T-helper 17 cell (primary cell): ENCODE measurements around the gene CHN2. TPM values are rescaled to one million over a fixed set of nuclear protein-coding genes. Genes with fewer than 3 reads are reported as not detected.

ENCODE experiments used
- ATAC-seq: fragments of 150-1000 bp; cut with Tn5 transposase; 2 replicates; pipeline ENCODE4 v1.10.0; 2021; ENCODE audit warnings: mild to moderate bottlenecking, moderate library complexity
- DNase-seq, 3 donors: peaks; one replicate each; pipeline versions ENCODE4 v3.0.0 to v3.0.0-alpha.2; 2020 to 2021
- H3K9me3 ChIP-seq: one replicate; pipeline ENCODE4 v1.7.0; 2013; ENCODE audit warnings: low read length, mild to moderate bottlenecking; ENCODE audit not compliant: control insufficient read depth, poor library complexity, severe bottlenecking
- H3K27ac Mint-ChIP-seq: one replicate; pipeline ENCODE4 v1.8.0; 2022; ENCODE audit warnings: mild to moderate bottlenecking, moderate library complexity, mixed read lengths
- H3K27me3 Mint-ChIP-seq: one replicate; pipeline ENCODE4 v1.8.0; 2022; ENCODE audit warnings: mixed read lengths
- H3K36me3 Mint-ChIP-seq: one replicate; pipeline ENCODE4 v1.8.0; 2022; ENCODE audit warnings: low read depth, mixed read lengths
- H3K4me1 Mint-ChIP-seq: one replicate; pipeline ENCODE4 v1.8.0; 2022; ENCODE audit warnings: mild to moderate bottlenecking, mixed read lengths
- H3K4me3 Mint-ChIP-seq: one replicate; pipeline ENCODE4 v1.8.0; 2022; ENCODE audit warnings: mild to moderate bottlenecking, moderate library complexity, mixed read lengths
- total RNA-seq, 4 donors: library from RNA in 2 of 4; stranded (reverse) in 2 of 4; gene quantifications; one replicate each; pipeline ENCODE4 v1.2.3 and lab custom pipeline; 2022 to 2026

CHN2 gene
- total RNA-seq, 2 donors from 2014 or later, result 3.8 to 4.0 TPM

- H3K4me3 Mint-ChIP-seq, result no peak overlapping the region
- no peaks in the 10 kb centered on the region for H3K9me3 ChIP-seq
- peaks cover 3% of the 10 kb centered on the region for H3K4me1 Mint-ChIP-seq
- H3K27ac Mint-ChIP-seq, result no peak overlapping the region
- H3K27me3 Mint-ChIP-seq, result no peaks in the 10 kb centered on the region
- ATAC-seq (no peak), DNase-seq (no peak)
- no peaks in the 10 kb centered on the region for H3K36me3 Mint-ChIP-seq
Measured at GRCh38 chr7:29214056-29214455, 19.5 kb downstream of the CHN2 start.

- H3K9me3 ChIP-seq, result no peaks in the 10 kb centered on the region
- DNase-seq (no peak), ATAC-seq (no peak)
- H3K27me3 Mint-ChIP-seq, result no peaks in the 10 kb centered on the region
- H3K4me3 Mint-ChIP-seq, result no peak overlapping the region
- H3K36me3 Mint-ChIP-seq, result no peaks in the 10 kb centered on the region
- H3K4me1 Mint-ChIP-seq, result peaks cover 3% of the 10 kb centered on the region
- no peak overlapping the region for H3K27ac Mint-ChIP-seq
Measured at GRCh38 chr7:29214816-29215215, 20.2 kb downstream of the CHN2 start.

- Mint-ChIP-seq H3K4me1 (peaks cover 3% of the 10 kb centered on the region), H3K4me3 (no peak overlapping the region), H3K36me3 (no peaks in the 10 kb centered on the region), H3K27ac (no peak overlapping the region), H3K27me3 (no peaks in the 10 kb centered on the region)
- no peaks in the 10 kb centered on the region for H3K9me3 ChIP-seq
- DNase-seq, result no peak
- ATAC-seq, result no peak
Measured at GRCh38 chr7:29216128-29216527, 21.6 kb downstream of the CHN2 start.

GRCh38 chr7:29217113-29217512 lies 22.5 kb downstream of the CHN2 start:
- H3K4me1 Mint-ChIP-seq, result peaks cover 3% of the 10 kb centered on the region
- no peaks in the 10 kb centered on the region for H3K27me3 Mint-ChIP-seq
- no peak for ATAC-seq
- no peaks in the 10 kb centered on the region for H3K36me3 Mint-ChIP-seq
- H3K27ac Mint-ChIP-seq, result no peak overlapping the region
- no peaks in the 10 kb centered on the region for H3K9me3 ChIP-seq
- no peak for DNase-seq
- H3K4me3 Mint-ChIP-seq, result no peak overlapping the region

GRCh38 chr7:29224726-29225125 lies 30.2 kb downstream of the CHN2 start:
- H3K27ac Mint-ChIP-seq, result no peak overlapping the region
- no peak for DNase-seq
- no peak overlapping the region for H3K4me3 Mint-ChIP-seq
- H3K4me1 Mint-ChIP-seq, result no peaks in the 10 kb centered on the region
- no peaks in the 10 kb centered on the region for H3K27me3 Mint-ChIP-seq
- no peak for ATAC-seq
- H3K9me3 ChIP-seq, result no peaks in the 10 kb centered on the region
- no peaks in the 10 kb centered on the region for H3K36me3 Mint-ChIP-seq

GRCh38 chr7:29228289-29229011 lies 33.9 kb downstream of the CHN2 start:
- Mint-ChIP-seq H3K27ac (no peak overlapping the region), H3K4me3 (no peak overlapping the region), H3K4me1 (no peaks in the 10 kb centered on the region), H3K27me3 (no peaks in the 10 kb centered on the region), H3K36me3 (no peaks in the 10 kb centered on the region)
- H3K9me3 ChIP-seq, result no peaks in the 10 kb centered on the region
- no peak for DNase-seq
- ATAC-seq, result no peak

GRCh38 chr7:29229066-29229465 lies 34.5 kb downstream of the CHN2 start:
- H3K4me1 Mint-ChIP-seq, result no peaks in the 10 kb centered on the region
- no peak overlapping the region for H3K4me3 Mint-ChIP-seq
- no peaks in the 10 kb centered on the region for H3K9me3 ChIP-seq
- ATAC-seq, result no peak
- H3K27me3 Mint-ChIP-seq, result no peaks in the 10 kb centered on the region
- H3K36me3 Mint-ChIP-seq, result no peaks in the 10 kb centered on the region
- no peak for DNase-seq
- H3K27ac Mint-ChIP-seq, result no peak overlapping the region

- H3K4me1 Mint-ChIP-seq, result no peaks in the 10 kb centered on the region
- no peaks in the 10 kb centered on the region for H3K36me3 Mint-ChIP-seq
- H3K9me3 ChIP-seq, result no peaks in the 10 kb centered on the region
- ATAC-seq, result no peak
- no peak for DNase-seq
- H3K27ac Mint-ChIP-seq, result no peak overlapping the region
- H3K27me3 Mint-ChIP-seq, result no peaks in the 10 kb centered on the region
- H3K4me3 Mint-ChIP-seq, result no peak overlapping the region
Measured at GRCh38 chr7:29229946-29230345, 35.4 kb downstream of the CHN2 start.

- Mint-ChIP-seq H3K36me3 (no peaks in the 10 kb centered on the region), H3K27me3 (no peaks in the 10 kb centered on the region), H3K4me1 (no peaks in the 10 kb centered on the region), H3K27ac (no peak overlapping the region), H3K4me3 (no peak overlapping the region)
- H3K9me3 ChIP-seq, result no peaks in the 10 kb centered on the region
- no peak for DNase-seq
- no peak for ATAC-seq
Measured at GRCh38 chr7:29230871-29231345, 36.3 kb downstream of the CHN2 start.

- H3K9me3 ChIP-seq, result no peaks in the 10 kb centered on the region
- Mint-ChIP-seq H3K4me3 (no peak overlapping the region), H3K27ac (no peak overlapping the region), H3K4me1 (no peaks in the 10 kb centered on the region), H3K36me3 (no peaks in the 10 kb centered on the region), H3K27me3 (no peaks in the 10 kb centered on the region)
- no peak for ATAC-seq
- no peak for DNase-seq
Measured at GRCh38 chr7:29231671-29232232, 37.2 kb downstream of the CHN2 start.

- Mint-ChIP-seq H3K27ac (no peak overlapping the region), H3K27me3 (no peaks in the 10 kb centered on the region), H3K36me3 (no peaks in the 10 kb centered on the region), H3K4me3 (no peak overlapping the region), H3K4me1 (no peaks in the 10 kb centered on the region)
- ATAC-seq (no peak), DNase-seq (no peak)
- no peaks in the 10 kb centered on the region for H3K9me3 ChIP-seq
Measured at GRCh38 chr7:29234438-29234837, 39.9 kb downstream of the CHN2 start.

- no peak overlapping the region for H3K4me3 Mint-ChIP-seq
Measured at GRCh38 chr7:29236071-29236580, 41.6 kb downstream of the CHN2 start.

GRCh38 chr7:29236649-29237048 lies 42.1 kb downstream of the CHN2 start:
- no peak for ATAC-seq
- H3K4me1 Mint-ChIP-seq, result no peaks in the 10 kb centered on the region
- no peaks in the 10 kb centered on the region for H3K9me3 ChIP-seq
- H3K36me3 Mint-ChIP-seq, result no peaks in the 10 kb centered on the region
- H3K27ac Mint-ChIP-seq, result no peak overlapping the region
- no peak overlapping the region for H3K4me3 Mint-ChIP-seq
- no peak for DNase-seq
- no peaks in the 10 kb centered on the region for H3K27me3 Mint-ChIP-seq

More at GRCh38 chr7:29236071-29236580, 41.6 kb downstream of the CHN2 start:
- ATAC-seq, result no peak
- no peak for DNase-seq
- Mint-ChIP-seq H3K36me3 (no peaks in the 10 kb centered on the region), H3K27ac (no peak overlapping the region), H3K4me1 (no peaks in the 10 kb centered on the region), H3K27me3 (no peaks in the 10 kb centered on the region)
- H3K9me3 ChIP-seq, result no peaks in the 10 kb centered on the region

GRCh38 chr7:29237489-29237888 lies 42.9 kb downstream of the CHN2 start:
- no peaks in the 10 kb centered on the region for H3K4me1 Mint-ChIP-seq
- no peaks in the 10 kb centered on the region for H3K9me3 ChIP-seq
- H3K27me3 Mint-ChIP-seq, result no peaks in the 10 kb centered on the region
- no peak for ATAC-seq
- no peak overlapping the region for H3K27ac Mint-ChIP-seq
- no peak for DNase-seq
- H3K36me3 Mint-ChIP-seq, result no peaks in the 10 kb centered on the region
- no peak overlapping the region for H3K4me3 Mint-ChIP-seq
